K562 (cell line): ENCODE data around the gene CHSY1. TPM values are rescaled to one million over a fixed set of nuclear protein-coding genes. Genes with fewer than 3 reads are reported as not detected.

Source experiments
- E2F4 ChIP-seq: sonication (generic); formaldehyde crosslinking; IDR thresholded peaks from 2 replicates; pipeline ENCODE4 v1.8.0; 2022; ENCODE audit warnings: mild to moderate bottlenecking, low read depth, missing genetic modification reagents
- E2F8 ChIP-seq: fragments of 450-650 bp; IDR thresholded peaks from 2 replicates; pipeline ENCODE4 v1.7.1; 2018; ENCODE audit warnings: mild to moderate bottlenecking, low read depth; ENCODE audit not compliant: partially characterized antibody
- MEIS2 ChIP-seq: fragments of 450-650 bp; IDR thresholded peaks from 2 replicates; pipeline ENCODE4 v1.6.1; 2014; ENCODE audit warnings: mild to moderate bottlenecking; ENCODE audit not compliant: partially characterized antibody
- NR2C2 ChIP-seq, 2 experiments: fragments of 200-800 bp in 1 of 2; sonication (Bioruptor generic) in 1 of 2; sonication (generic) in 1 of 2; formaldehyde crosslinking in 1 of 2; IDR thresholded peaks; 2 replicates each; pipeline versions ENCODE4 v1.6.1 to v1.8.0; 2016 to 2022; ENCODE audit warnings: mild to moderate bottlenecking in 1 of 2, missing compliant biosample characterization in 1 of 2, missing genetic modification characterization in 1 of 2, missing genetic modification reagents in 1 of 2
- PHF8 ChIP-seq: fragments of 200-600 bp; sonication (generic); IDR thresholded peaks from 2 replicates; pipeline ENCODE4 v1.6.1; 2012; ENCODE audit warnings: mixed run types, mild to moderate bottlenecking, inconsistent platforms, low read length, moderate library complexity, borderline replicate concordance
- PREB ChIP-seq: sonication (generic); formaldehyde crosslinking; IDR thresholded peaks from 2 replicates; pipeline ENCODE4 v1.8.1; 2023; ENCODE audit warnings: mild to moderate bottlenecking, missing genetic modification reagents
- SFPQ ChIP-seq: fragments of 200-400 bp; formaldehyde crosslinking; IDR thresholded peaks from 2 replicates; pipeline ENCODE4 v1.6.1; 2017; ENCODE audit warnings: mild to moderate bottlenecking, low read depth, low read length, moderate library complexity
- SMARCE1 ChIP-seq: fragments of 450-650 bp; IDR thresholded peaks from 2 replicates; pipeline ENCODE4 v1.7.1; 2016; ENCODE audit warnings: mild to moderate bottlenecking
- TRIM28 ChIP-seq: fragments of 450-650 bp; IDR thresholded peaks from 2 replicates; pipeline ENCODE4 v1.6.1; 2017
- ZBTB1 ChIP-seq: sonication (generic); formaldehyde crosslinking; IDR thresholded peaks from 2 replicates; pipeline ENCODE4 v1.8.1; 2023; ENCODE audit warnings: missing genetic modification reagents, low read depth, mild to moderate bottlenecking, borderline replicate concordance
- ZFX ChIP-seq: sonication (generic); formaldehyde crosslinking; IDR thresholded peaks from 2 replicates; pipeline ENCODE4 v1.8.0; 2022; ENCODE audit warnings: mild to moderate bottlenecking, missing genetic modification reagents, moderate library complexity
- ZNF592 ChIP-seq: fragments of 450-650 bp; IDR thresholded peaks from 2 replicates; pipeline ENCODE4 v1.6.1; 2017; ENCODE audit warnings: antibody characterized with exemption, mild to moderate bottlenecking
- polyA plus RNA-seq, 8 experiments: library from polyadenylated mRNA; depleted of rRNA in 4 of 8; stranded (reverse) in 5 of 8; unstranded in 3 of 8; fragments of >200 nt; fragmentation: Nextera tagmentation in 2 of 8; fragmentation: Illumina TruSeq in 1 of 8; extraction: Ambion mirVana in 2 of 8; extraction: Trizol in 1 of 8; gene quantifications; 2 replicates each; pipeline versions ENCODE4 v1.2.1 to v1.2.3, GENCODE V29; 2011 to 2014; ENCODE audit warnings: inconsistent platforms in 1 of 8, missing spikeins in 1 of 8
- total RNA-seq, 7 experiments: library from RNA; depleted of rRNA in 6 of 7; stranded (reverse); fragments of >200 nt in 6 of 7; fragmentation: Illumina TruSeq in 2 of 7; extraction: Trizol in 2 of 7; gene quantifications; 2 replicates each; pipeline versions ENCODE4 v1.2.1 to v1.2.3, GENCODE V29; 2011 to 2021; ENCODE audit warnings: low replicate concordance in 1 of 7

The CHSY1 gene
- total and polyA plus RNA-seq, 9 of the 15 experiments (the other 6 are each of a cell fraction or from before 2014, with no cell fraction given) = 7.0 to 16.4 (median 13.4) TPM

GRCh38 chr15:101167753-101168462 lies 83.9 kb downstream of the CHSY1 start (continued):
- TF ChIP-seq ZFX (CRISPR knock-in tag) (peak; percentile 47; the same call in 1 of the 2 replicates), ZNF592 (peak; percentile 47; the same call in 1 of the 2 replicates), PREB (no peak), TRIM28 (no peak), ZBTB1 (no peak), PHF8 (peak; percentile 47; the same call in 1 of the 2 replicates), MEIS2 (peak; percentile 86), SMARCE1 (peak; percentile 97), E2F4 (no peak), SFPQ (no peak), E2F8 (peak; percentile 37), NR2C2 (CRISPR knock-in tag; IDR thresholded peaks at IDR 0.05) (no peak), NR2C2 (tag; IDR thresholded peaks at IDR 0.05) (peak; percentile 61)
